CD14-positive monocyte (primary cell): Measurements from ENCODE around the gene PALM2AKAP2. TPM values are rescaled to one million over a fixed set of nuclear protein-coding genes. Genes with fewer than 3 reads are reported as not detected.

Source experiments
- DNase-seq, 3 donors: peaks; one replicate each; pipeline ENCODE4 v3.0.0-alpha.2; 2011 to 2022
- H2AFZ ChIP-seq: 2 replicates; pipeline ENCODE4 v1.6.0; 2012; ENCODE audit warnings: mild to moderate bottlenecking, low read depth, low read length, inconsistent platforms; ENCODE audit not compliant: insufficient read depth, poor library complexity, severe bottlenecking
- H3K27ac ChIP-seq, 2 donors: 1 replicate in 1 of 2; 2 replicates in 1 of 2; pipeline ENCODE4 v1.5.1; 2012 to 2013; ENCODE audit warnings: low read length in 2 of 2, control low read depth in 1 of 2, inconsistent platforms in 1 of 2, low read depth in 1 of 2, mild to moderate bottlenecking in 1 of 2
- H3K27me3 ChIP-seq, 2 donors: one replicate each; pipeline versions ENCODE4 v1.6.0 to v1.6.1; 2011 to 2013; ENCODE audit warnings: low read length in 2 of 2; ENCODE audit not compliant: control insufficient read depth in 2 of 2, insufficient read depth in 2 of 2
- H3K36me3 ChIP-seq, 2 donors: replicated peaks in 1 of 2; 1 replicate in 1 of 2; 2 replicates in 1 of 2; pipeline versions ENCODE4 v1.5.1 to v1.6.1; 2012 to 2013; ENCODE audit warnings: low read length in 2 of 2, control low read depth in 1 of 2, inconsistent platforms in 1 of 2, mild to moderate bottlenecking in 1 of 2; ENCODE audit not compliant: insufficient read depth in 2 of 2, control insufficient read depth in 1 of 2
- H3K4me1 ChIP-seq, 2 donors: 1 replicate in 1 of 2; 2 replicates in 1 of 2; pipeline versions ENCODE4 v1.5.1 to v1.6.1; 2012 to 2013; ENCODE audit warnings: low read length in 2 of 2, control low read depth in 1 of 2, inconsistent platforms in 1 of 2, mild to moderate bottlenecking in 1 of 2, moderate library complexity in 1 of 2; ENCODE audit not compliant: insufficient read depth in 2 of 2, control insufficient read depth in 1 of 2
- H3K4me2 ChIP-seq: replicated peaks from 2 replicates; pipeline ENCODE3; 2012; ENCODE audit warnings: low read length, moderate library complexity, mild to moderate bottlenecking; ENCODE audit not compliant: poor library complexity, severe bottlenecking; ENCODE audit errors: extremely low read depth
- H3K4me3 ChIP-seq, 3 experiments: fragments of 200-600 bp in 1 of 3; sonication (generic) in 1 of 3; replicated peaks in 1 of 3; 1 replicate in 2 of 3; 2 replicates in 1 of 3; pipeline ENCODE4 v1.5.1; 2011 to 2013; ENCODE audit warnings: low read length in 3 of 3, mild to moderate bottlenecking in 3 of 3, control low read depth in 2 of 3, low read depth in 2 of 3, inconsistent platforms in 1 of 3, moderate library complexity in 1 of 3
- H3K79me2 ChIP-seq: 2 replicates; pipeline ENCODE4 v1.6.0; 2012; ENCODE audit warnings: mild to moderate bottlenecking, control low read depth, inconsistent platforms, low read length, moderate library complexity; ENCODE audit not compliant: insufficient read depth
- H3K9ac ChIP-seq: 2 replicates; pipeline ENCODE4 v1.6.0; 2017; ENCODE audit warnings: low read length, mild to moderate bottlenecking; ENCODE audit not compliant: insufficient read depth, poor library complexity, severe bottlenecking
- H3K9me3 ChIP-seq, 2 donors: replicated peaks in 1 of 2; 1 replicate in 1 of 2; 2 replicates in 1 of 2; pipeline versions ENCODE4 v1.5.1 to v1.6.1; 2012 to 2013; ENCODE audit warnings: low read length in 2 of 2, control low read depth in 1 of 2; ENCODE audit not compliant: control insufficient read depth in 1 of 2, insufficient read depth in 1 of 2
- H4K20me1 ChIP-seq: 2 replicates; pipeline ENCODE4 v1.6.0; 2012; ENCODE audit warnings: mild to moderate bottlenecking, low read length, control low read depth, moderate library complexity; ENCODE audit not compliant: insufficient read depth
- H3K27ac Mint-ChIP-seq, 7 donors: one replicate each; pipeline ENCODE4 v1.8.0; 2020; ENCODE audit warnings: mild to moderate bottlenecking in 7 of 7, mixed read lengths in 7 of 7, moderate library complexity in 6 of 7, inconsistent platforms in 2 of 7
- H3K27me3 Mint-ChIP-seq, 3 donors: one replicate each; pipeline ENCODE4 v1.8.0; 2021 to 2022; ENCODE audit warnings: low read depth in 3 of 3, mild to moderate bottlenecking in 3 of 3, mixed read lengths in 3 of 3, moderate library complexity in 3 of 3, inconsistent platforms in 1 of 3
- H3K36me3 Mint-ChIP-seq, 2 donors: one replicate each; pipeline ENCODE4 v1.8.0; 2020; ENCODE audit warnings: mixed read lengths in 2 of 2, inconsistent platforms in 1 of 2, mild to moderate bottlenecking in 1 of 2
- H3K4me1 Mint-ChIP-seq: one replicate; pipeline ENCODE4 v1.8.0; 2020; ENCODE audit warnings: mild to moderate bottlenecking, mixed read lengths
- H3K4me3 Mint-ChIP-seq, 2 donors: one replicate each; pipeline ENCODE4 v1.8.0; 2020; ENCODE audit warnings: mild to moderate bottlenecking in 2 of 2, mixed read lengths in 2 of 2, moderate library complexity in 1 of 2
- H3K9me3 Mint-ChIP-seq, 7 donors: one replicate each; pipeline ENCODE4 v1.8.0; 2020 to 2022; ENCODE audit warnings: mixed read lengths in 7 of 7, mild to moderate bottlenecking in 6 of 7, moderate library complexity in 6 of 7, inconsistent platforms in 2 of 7
- WGBS: methylation state at CpG from one replicate; pipeline ENCODE4 v1.1.5; 2013; ENCODE audit warnings: missing lambda C conversion rate; ENCODE audit not compliant: insufficient coverage; 5-methylcytosine and 5-hydroxymethylcytosine counted together
- intact Hi-C, 2 donors: fragments of 100-400 bp; cut with micrococcal nuclease; formaldehyde crosslinking; loops; one replicate each; pipeline versions ENCODE4 v1.15.0 to v1.15.1; 2023
- polyA plus RNA-seq, 3 donors: library from polyadenylated mRNA; depleted of rRNA in 1 of 3; unstranded in 2 of 3; stranded (reverse) in 1 of 3; fragments of 300-500 nt in 2 of 3; fragments of >200 nt in 1 of 3; fragmentation: Illumina TruSeq in 2 of 3; gene quantifications; 1 replicate in 2 of 3; 2 replicates in 1 of 3; pipeline ENCODE4 v1.2.3, GENCODE V29; 2012 to 2021
- TF ChIP-seq, protein P1 (sequence below): fragments of 200-600 bp; IDR thresholded peaks from one replicate; pipeline ENCODE4 v1.8.0; 2022; ENCODE audit warnings: antibody characterized with exemption, mild to moderate bottlenecking

The PALM2AKAP2 gene
- polyA plus RNA-seq, 3 donors = not detected

DNA sequence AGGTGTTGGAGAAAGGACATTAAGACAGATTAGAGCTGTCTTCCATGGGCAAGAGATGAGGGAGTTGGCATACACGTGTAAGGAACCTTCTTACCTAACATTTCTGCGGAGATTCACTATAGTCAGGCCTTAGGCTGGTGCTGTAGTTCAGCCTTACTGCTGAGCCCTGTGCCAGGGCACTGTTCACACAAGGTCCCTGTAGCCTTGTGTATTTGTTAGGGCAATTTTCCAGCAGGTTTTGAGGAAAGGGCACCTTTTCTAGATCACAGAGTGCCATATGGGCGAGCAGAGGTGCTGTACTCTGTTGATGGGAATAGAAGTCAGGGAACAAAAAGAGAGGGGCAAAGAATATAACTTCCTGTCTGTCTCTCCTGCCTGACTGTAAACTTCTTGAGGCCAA lies 15.6 kb downstream of the PALM2AKAP2 start:
- no peaks in the 10 kb centered on the region for H3K4me1 Mint-ChIP-seq
- H3K36me3 Mint-ChIP-seq = no peaks in the 10 kb centered on the region
- H3K27me3 ChIP-seq = no peaks in the 10 kb centered on the region
- peaks cover 3 to 4% (median 3%) of the 10 kb centered on the region in 3 donors for H3K27me3 Mint-ChIP-seq
- H4K20me1 ChIP-seq = no peaks in the 10 kb centered on the region
- intact Hi-C loops = no loop called here
- no peaks in the 10 kb centered on the region for H3K4me1 ChIP-seq
- peaks cover 0 to 2% (median 0%) of the 10 kb centered on the region in 7 donors for H3K9me3 Mint-ChIP-seq
- TF ChIP-seq, protein P1, sequence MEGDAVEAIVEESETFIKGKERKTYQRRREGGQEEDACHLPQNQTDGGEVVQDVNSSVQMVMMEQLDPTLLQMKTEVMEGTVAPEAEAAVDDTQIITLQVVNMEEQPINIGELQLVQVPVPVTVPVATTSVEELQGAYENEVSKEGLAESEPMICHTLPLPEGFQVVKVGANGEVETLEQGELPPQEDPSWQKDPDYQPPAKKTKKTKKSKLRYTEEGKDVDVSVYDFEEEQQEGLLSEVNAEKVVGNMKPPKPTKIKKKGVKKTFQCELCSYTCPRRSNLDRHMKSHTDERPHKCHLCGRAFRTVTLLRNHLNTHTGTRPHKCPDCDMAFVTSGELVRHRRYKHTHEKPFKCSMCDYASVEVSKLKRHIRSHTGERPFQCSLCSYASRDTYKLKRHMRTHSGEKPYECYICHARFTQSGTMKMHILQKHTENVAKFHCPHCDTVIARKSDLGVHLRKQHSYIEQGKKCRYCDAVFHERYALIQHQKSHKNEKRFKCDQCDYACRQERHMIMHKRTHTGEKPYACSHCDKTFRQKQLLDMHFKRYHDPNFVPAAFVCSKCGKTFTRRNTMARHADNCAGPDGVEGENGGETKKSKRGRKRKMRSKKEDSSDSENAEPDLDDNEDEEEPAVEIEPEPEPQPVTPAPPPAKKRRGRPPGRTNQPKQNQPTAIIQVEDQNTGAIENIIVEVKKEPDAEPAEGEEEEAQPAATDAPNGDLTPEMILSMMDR = no peak
- H3K36me3 ChIP-seq = no peaks in the 10 kb centered on the region
- H3K79me2 ChIP-seq = no peaks in the 10 kb centered on the region
- no peak overlapping the region for H2AFZ ChIP-seq
- no peaks in the 10 kb centered on the region for H3K9me3 ChIP-seq
- H3K27ac Mint-ChIP-seq = no peak overlapping the region
- WGBS = 80% methylated on average over 1 of the region's 3 CpGs
- H3K4me3 ChIP-seq = no peak overlapping the region
- no peak overlapping the region for H3K27ac ChIP-seq
- H3K4me3 Mint-ChIP-seq = no peak overlapping the region
- no peak overlapping the region for H3K9ac ChIP-seq
- no peak for DNase-seq
- no peak overlapping the region for H3K4me2 ChIP-seq

DNA sequence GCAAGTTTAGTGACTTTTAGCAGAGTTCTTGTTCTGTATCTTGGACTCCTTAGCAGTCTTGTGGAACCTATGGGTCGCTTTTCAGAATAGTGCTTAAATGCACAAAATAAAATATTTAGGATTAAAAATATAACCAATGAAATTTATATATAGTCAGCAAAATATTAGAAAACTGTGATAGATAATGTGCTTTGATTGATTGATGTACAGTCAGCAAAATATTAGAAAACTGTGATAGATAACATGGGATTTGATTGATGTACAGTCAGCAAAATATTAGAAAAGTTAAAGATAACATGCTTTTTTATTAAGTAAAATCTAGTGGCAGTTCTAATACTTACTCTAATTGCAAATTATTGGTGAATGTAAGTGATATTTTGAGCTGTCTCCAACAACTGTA lies 16.1 kb downstream of the PALM2AKAP2 start:
- no peak for DNase-seq
- no peaks in the 10 kb centered on the region for H3K4me1 ChIP-seq
- no peak overlapping the region for H3K9ac ChIP-seq
- Mint-ChIP-seq H3K9me3 (peaks cover 0 to 2% (median 0%) of the 10 kb centered on the region in 7 donors), H3K4me3 (no peak overlapping the region), H3K4me1 (no peaks in the 10 kb centered on the region), H3K27me3 (peaks cover 3 to 5% (median 4%) of the 10 kb centered on the region in 3 donors), H3K36me3 (no peaks in the 10 kb centered on the region), H3K27ac (no peak overlapping the region)
- H3K36me3 ChIP-seq = no peaks in the 10 kb centered on the region
- no peaks in the 10 kb centered on the region for H3K79me2 ChIP-seq
- intact Hi-C loops = no loop called here
- TF ChIP-seq, protein P1 = no peak
- no peak overlapping the region for H3K27ac ChIP-seq
- H3K27me3 ChIP-seq = peaks cover 0 to 3% of the 10 kb centered on the region in 2 donors
- H4K20me1 ChIP-seq = no peaks in the 10 kb centered on the region
- no peak overlapping the region for H3K4me3 ChIP-seq
- WGBS = no CpG with 5 or more reads among the region's 1 CpG
- H3K4me2 ChIP-seq = no peak overlapping the region
- H2AFZ ChIP-seq = no peak overlapping the region
- H3K9me3 ChIP-seq = no peaks in the 10 kb centered on the region
